H1 (cell line): ENCODE results near the gene ZRANB2. TPM values are rescaled to one million over a fixed set of nuclear protein-coding genes. Genes with fewer than 3 reads are reported as not detected.

ENCODE experiments used
- PHF8 ChIP-seq: fragments of 200-600 bp; sonication (generic); conservative IDR thresholded peaks from 2 replicates; pipeline ENCODE4 v1.7.1; 2012; ENCODE audit warnings: low read depth, mild to moderate bottlenecking, inconsistent platforms, low read length, moderate library complexity
- RBBP5 ChIP-seq: IDR thresholded peaks from 2 replicates; pipeline ENCODE4 v1.7.1; 2012; ENCODE audit warnings: low read depth, mild to moderate bottlenecking, inconsistent platforms, low read length, moderate library complexity, borderline replicate concordance
- TAF1 ChIP-seq: IDR thresholded peaks from 2 replicates; pipeline ENCODE4 v1.6.1; 2011; ENCODE audit warnings: mild to moderate bottlenecking, low read depth, low read length
- ZNF274 ChIP-seq: IDR thresholded peaks from 2 replicates; pipeline ENCODE4 v1.7.0; 2012; ENCODE audit warnings: low read length, borderline replicate concordance; ENCODE audit errors: extremely low read depth
- polyA plus RNA-seq, 7 experiments: library from polyadenylated mRNA; depleted of rRNA in 3 of 7; stranded (reverse) in 5 of 7; unstranded in 2 of 7; fragments of >200 nt in 5 of 7; fragments of 200-250 nt in 2 of 7; gene quantifications; 1 replicate in 5 of 7; 2 replicates in 1 of 7; 4 replicates in 1 of 7; pipeline versions ENCODE4 v1.2.1 to v1.2.3, GENCODE V29; 2011 to 2013; ENCODE audit warnings: missing spikeins in 2 of 7, mixed read lengths in 2 of 7
- total RNA-seq: library from RNA; stranded (reverse); fragmentation: NEBNext Ultra II Directional; extraction: Animal tissue kit (Norgen Biotek cat#: 25700); gene quantifications from 2 replicates; pipeline ENCODE4 v1.2.1, GENCODE V29; 2021
- TF ChIP-seq, protein P1 (sequence below): fragments of 300-600 bp; sonication (generic); IDR thresholded peaks from 2 replicates; pipeline ENCODE4 v1.7.1; 2012; ENCODE audit warnings: low read length, moderate library complexity, mild to moderate bottlenecking, inconsistent platforms; ENCODE audit not compliant: insufficient replicate concordance

ZRANB2 gene
- total and polyA plus RNA-seq, 2 of the 8 experiments (the other 6 are each of a cell fraction or from before 2014, with no cell fraction given), result 35.8 to 103 TPM

DNA sequence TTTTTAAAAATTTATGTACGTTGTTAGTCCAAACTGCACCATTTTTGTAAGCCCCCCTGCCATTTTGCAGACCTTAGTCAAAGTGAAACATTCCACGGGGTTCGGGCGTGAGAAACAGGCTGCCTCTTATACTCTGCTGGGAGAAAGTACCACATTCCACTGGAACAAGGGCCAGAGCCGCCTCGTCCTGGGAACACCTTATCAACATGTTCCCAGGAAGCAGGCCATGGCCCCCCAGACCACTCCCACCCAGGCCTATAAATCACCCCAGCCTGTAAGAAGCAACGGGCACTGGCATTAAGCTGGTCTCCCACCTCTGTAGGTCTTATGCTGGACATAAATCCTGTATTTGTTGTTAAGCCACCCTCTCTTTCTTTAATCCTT is 854 bp upstream of the ZRANB2 start (continued):
- no peak for TF ChIP-seq RBBP5
- no peak for TF ChIP-seq TAF1
- no peak for TF ChIP-seq PHF8
- no peak for TF ChIP-seq ZNF274
- TF ChIP-seq, protein P1, sequence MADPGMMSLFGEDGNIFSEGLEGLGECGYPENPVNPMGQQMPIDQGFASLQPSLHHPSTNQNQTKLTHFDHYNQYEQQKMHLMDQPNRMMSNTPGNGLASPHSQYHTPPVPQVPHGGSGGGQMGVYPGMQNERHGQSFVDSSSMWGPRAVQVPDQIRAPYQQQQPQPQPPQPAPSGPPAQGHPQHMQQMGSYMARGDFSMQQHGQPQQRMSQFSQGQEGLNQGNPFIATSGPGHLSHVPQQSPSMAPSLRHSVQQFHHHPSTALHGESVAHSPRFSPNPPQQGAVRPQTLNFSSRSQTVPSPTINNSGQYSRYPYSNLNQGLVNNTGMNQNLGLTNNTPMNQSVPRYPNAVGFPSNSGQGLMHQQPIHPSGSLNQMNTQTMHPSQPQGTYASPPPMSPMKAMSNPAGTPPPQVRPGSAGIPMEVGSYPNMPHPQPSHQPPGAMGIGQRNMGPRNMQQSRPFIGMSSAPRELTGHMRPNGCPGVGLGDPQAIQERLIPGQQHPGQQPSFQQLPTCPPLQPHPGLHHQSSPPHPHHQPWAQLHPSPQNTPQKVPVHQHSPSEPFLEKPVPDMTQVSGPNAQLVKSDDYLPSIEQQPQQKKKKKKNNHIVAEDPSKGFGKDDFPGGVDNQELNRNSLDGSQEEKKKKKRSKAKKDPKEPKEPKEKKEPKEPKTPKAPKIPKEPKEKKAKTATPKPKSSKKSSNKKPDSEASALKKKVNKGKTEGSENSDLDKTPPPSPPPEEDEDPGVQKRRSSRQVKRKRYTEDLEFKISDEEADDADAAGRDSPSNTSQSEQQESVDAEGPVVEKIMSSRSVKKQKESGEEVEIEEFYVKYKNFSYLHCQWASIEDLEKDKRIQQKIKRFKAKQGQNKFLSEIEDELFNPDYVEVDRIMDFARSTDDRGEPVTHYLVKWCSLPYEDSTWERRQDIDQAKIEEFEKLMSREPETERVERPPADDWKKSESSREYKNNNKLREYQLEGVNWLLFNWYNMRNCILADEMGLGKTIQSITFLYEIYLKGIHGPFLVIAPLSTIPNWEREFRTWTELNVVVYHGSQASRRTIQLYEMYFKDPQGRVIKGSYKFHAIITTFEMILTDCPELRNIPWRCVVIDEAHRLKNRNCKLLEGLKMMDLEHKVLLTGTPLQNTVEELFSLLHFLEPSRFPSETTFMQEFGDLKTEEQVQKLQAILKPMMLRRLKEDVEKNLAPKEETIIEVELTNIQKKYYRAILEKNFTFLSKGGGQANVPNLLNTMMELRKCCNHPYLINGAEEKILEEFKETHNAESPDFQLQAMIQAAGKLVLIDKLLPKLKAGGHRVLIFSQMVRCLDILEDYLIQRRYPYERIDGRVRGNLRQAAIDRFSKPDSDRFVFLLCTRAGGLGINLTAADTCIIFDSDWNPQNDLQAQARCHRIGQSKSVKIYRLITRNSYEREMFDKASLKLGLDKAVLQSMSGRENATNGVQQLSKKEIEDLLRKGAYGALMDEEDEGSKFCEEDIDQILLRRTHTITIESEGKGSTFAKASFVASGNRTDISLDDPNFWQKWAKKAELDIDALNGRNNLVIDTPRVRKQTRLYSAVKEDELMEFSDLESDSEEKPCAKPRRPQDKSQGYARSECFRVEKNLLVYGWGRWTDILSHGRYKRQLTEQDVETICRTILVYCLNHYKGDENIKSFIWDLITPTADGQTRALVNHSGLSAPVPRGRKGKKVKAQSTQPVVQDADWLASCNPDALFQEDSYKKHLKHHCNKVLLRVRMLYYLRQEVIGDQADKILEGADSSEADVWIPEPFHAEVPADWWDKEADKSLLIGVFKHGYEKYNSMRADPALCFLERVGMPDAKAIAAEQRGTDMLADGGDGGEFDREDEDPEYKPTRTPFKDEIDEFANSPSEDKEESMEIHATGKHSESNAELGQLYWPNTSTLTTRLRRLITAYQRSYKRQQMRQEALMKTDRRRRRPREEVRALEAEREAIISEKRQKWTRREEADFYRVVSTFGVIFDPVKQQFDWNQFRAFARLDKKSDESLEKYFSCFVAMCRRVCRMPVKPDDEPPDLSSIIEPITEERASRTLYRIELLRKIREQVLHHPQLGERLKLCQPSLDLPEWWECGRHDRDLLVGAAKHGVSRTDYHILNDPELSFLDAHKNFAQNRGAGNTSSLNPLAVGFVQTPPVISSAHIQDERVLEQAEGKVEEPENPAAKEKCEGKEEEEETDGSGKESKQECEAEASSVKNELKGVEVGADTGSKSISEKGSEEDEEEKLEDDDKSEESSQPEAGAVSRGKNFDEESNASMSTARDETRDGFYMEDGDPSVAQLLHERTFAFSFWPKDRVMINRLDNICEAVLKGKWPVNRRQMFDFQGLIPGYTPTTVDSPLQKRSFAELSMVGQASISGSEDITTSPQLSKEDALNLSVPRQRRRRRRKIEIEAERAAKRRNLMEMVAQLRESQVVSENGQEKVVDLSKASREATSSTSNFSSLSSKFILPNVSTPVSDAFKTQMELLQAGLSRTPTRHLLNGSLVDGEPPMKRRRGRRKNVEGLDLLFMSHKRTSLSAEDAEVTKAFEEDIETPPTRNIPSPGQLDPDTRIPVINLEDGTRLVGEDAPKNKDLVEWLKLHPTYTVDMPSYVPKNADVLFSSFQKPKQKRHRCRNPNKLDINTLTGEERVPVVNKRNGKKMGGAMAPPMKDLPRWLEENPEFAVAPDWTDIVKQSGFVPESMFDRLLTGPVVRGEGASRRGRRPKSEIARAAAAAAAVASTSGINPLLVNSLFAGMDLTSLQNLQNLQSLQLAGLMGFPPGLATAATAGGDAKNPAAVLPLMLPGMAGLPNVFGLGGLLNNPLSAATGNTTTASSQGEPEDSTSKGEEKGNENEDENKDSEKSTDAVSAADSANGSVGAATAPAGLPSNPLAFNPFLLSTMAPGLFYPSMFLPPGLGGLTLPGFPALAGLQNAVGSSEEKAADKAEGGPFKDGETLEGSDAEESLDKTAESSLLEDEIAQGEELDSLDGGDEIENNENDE, result no peak
